Activated CD4-positive, alpha-beta T cell treated with anti-CD3 and anti-CD28 coated beads for 24 hours (primary cell): ENCODE results near the gene SPATS1.
"Not testable (repeated sequence)": the region's sequence is repeated elsewhere in the genome, so short reads cannot be mapped to it uniquely, and the experiment has no call there.

Experiments
- DNase-seq, 2 donors: peaks; one replicate each; pipeline ENCODE4 v3.0.0-alpha.2; 2020; ENCODE audit warnings: low read depth in 2 of 2

The SPATS1 gene

DNA sequence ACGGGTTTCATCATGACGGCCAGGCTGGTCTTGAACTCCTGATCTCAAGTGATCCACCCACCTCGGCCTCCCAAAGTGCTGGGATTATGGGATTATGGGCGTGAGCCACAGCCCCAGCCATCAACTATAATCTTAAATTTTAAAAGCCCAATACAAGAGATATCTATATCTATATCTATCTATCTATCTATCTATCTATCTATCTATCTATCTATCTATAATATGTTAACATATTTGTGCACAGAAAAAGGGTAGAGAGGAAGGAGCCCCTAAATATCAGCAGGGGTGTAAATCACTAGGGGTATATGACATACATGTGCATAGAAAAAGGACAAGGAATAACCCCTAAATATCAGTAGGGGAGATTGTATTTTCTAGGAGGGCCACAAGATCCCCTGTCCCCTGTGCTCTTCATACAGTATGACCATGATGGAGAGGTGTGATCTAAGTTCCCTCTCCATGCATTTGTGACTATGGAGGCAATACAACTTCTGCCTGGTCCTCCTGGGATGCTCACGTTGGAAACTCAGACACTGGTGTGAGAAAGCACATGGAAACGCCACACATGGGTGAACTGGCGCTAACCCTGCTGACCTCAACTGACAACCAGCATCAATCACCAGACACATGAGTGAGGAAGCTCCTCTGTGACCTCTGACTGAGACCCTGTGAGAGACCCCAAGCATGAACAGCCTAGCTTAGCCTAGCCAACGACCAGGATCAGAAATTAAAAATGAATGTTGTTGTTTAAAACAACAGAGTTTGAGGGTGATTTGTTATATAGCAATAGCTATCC, 1.2 kb upstream of the SPATS1 start:
- no peak for DNase-seq

DNA sequence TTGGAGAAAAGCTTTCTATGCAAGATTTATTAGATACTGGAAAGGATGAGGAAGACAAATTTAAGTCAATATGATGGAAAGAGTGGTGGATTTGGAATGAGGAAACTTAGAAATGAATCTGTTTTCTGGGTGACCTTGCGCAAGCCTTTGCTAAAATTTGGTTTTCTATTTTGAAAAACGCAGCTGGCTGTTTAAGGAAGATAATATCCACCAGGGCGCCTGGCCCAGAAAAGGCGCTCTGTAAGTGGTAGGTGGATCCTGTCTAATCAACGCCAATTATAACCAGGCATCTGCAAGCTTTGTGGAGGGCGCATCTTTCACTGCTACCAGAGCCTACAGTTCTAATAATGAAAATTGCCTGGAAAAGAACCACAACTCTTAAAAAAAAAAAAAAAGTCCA, 398 bp upstream of the SPATS1 start:
- no peak for DNase-seq

DNA sequence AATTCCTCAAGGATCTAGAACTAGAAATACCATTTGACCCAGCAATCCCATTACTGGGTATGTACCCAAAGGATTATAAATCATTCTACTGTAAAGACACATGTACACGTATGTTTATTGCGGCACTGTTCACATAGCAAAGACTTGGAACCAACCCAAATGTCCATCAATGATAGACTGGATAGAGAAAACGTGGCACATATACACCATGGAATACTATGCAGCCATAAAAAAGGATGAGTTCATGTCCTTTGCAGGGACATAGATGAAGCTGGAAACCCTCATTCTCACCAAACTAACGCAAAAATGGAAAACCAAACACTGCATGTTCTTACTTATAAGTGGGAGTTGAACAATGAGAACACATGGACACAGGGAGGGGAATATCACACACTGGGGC, 4.4 kb downstream of the SPATS1 start:
- DNase-seq, result not testable (repeated sequence)

DNA sequence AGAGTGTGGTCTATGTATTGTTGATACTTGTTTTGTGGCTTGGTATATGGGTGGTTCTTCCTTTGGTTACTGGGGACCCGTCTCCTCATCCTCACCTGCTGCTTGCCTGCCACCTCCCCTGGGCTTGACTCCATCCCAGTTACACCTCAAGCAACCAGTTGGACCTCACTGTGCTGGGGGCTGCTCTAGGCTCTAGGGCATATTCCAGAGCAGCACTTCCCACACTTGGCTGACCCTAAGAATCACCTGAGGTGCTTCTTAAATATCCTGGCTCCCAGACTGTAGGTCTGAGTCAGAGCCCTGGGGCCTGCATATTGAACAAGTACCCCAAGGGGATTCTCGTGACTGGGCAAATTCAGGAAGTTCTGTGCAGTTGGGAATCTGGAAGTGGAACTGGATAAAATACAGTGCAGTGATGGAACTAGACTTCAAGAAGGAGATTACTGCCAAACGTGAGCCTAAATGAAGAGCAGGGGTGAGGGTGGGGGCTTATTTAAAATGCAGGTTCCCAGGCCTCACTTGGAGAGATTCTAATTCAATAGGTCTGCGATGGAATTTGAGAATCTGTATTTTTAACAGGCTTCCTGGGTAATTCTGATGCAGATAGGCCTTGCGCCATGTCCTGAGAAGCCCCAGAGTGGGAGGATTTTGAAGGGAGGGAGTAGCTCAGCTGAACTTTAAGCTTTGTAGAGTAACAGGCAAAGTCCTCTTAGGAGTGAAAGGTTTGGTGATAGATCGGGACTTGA, 7.6 kb downstream of the SPATS1 start:
- DNase-seq, result no peak

DNA sequence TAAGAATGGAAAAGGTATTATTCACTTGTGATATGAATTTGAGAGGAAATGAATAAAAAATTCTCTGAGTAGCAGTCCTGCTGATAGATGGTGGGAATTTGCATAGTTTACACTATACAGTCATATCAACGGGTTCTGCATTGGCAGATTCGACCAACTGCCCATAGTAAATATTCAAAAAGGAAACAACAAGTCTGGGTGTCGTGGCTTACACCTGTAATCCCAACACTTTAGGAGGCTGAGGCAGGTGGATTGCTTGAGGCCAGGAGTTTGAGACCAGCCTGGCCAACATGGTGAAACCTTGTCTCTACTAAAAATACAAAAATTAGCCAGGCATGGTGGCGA, 8.2 kb downstream of the SPATS1 start:
- not testable (repeated sequence) for DNase-seq

DNA sequence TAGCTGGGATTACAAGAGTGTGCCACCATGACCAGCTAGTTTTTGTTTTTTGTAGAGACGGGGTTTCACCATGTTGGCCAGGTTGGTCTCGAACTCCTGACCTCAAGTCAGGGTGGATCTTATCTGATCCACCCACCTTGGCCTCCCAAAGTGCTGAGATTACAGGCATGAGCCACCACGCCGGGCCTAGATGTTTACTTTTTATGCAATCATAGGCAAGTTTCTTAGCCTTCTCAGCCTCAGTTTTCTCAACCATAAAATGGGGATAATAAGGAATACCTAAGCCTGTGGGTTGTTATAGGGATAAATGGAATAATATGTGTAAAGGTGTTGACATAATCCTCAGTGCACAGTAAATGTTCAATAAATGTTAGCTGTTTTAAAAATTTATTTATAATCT, 9.8 kb downstream of the SPATS1 start:
- no peak for DNase-seq

DNA sequence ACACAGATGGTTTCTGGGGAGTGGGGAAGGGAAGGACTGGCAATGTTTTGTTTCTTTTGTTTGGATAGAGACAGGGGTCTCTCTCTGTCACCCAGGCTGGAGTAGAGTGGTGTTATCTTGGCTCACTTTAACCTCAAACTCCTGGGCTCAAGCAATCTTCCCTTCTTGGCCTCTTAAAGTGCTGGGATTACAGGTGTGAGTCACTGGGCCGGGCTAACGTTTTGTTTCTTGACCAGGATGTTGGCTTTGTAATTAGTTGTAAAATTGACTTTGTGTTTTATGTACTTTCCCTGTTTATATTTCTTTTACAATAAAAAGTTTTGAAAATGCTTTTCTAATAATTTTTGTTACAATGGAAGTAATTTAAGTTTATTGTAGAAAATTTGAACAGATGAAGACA, 10.9 kb downstream of the SPATS1 start:
- no peak for DNase-seq

DNA sequence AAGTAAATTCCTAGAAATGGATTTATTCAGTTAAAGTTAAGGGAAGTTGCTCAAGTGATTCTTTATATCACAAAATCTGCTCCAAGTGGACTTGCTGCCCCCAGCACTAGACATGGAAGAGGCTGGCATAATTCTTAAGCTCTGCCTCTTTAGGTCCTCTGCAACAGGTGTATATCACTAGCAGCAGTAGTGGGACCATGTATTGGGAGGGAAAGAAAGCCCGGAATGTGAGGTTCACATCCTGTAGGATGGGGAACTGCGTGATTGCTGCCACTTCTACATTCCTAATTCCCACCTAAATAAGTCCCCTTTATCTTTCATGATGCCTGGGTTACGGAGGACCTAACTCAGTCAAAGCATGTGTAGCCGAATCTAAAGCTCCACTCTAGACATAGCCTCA, 13.2 kb downstream of the SPATS1 start:
- DNase-seq, result no peak

DNA sequence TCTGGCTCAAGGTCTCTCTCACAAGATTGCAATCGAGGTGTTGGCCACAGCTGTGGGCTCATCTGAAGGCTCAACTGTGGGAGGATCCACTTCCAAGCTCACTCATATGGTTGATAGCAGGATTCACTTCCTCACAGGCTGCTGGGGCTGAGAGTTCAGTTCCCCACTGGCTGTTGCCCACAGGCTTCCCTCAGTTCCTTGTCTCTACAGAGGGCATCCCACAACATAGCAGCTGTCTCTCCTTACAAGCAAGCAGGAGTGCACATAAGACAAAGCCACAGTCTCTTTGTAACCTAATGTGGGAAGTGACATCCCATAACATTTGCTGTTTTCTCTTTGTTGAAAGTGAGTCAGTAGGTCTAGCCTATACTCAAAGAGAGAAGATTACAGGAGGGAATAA, 14.0 kb downstream of the SPATS1 start:
- DNase-seq, result no peak

DNA sequence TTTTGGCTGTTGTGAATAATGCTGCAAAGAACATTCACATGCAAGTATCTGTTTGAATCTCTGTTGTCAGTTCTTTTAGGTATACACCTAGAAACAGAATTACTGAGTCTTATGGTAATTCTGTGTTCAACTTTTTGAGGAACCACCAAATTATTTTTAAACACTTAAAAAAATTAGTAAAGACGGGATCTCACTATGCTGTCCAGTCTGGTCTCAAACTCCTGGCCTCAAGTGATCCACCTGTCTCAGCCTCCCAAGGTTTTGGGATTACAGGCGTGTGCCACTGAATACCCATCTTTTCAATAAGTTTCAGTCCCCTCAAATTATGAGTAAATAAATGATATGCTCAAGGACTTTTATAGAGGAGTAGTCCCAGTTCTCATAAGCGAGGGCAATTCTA, 17.5 kb downstream of the SPATS1 start:
- DNase-seq, result no peak

DNA sequence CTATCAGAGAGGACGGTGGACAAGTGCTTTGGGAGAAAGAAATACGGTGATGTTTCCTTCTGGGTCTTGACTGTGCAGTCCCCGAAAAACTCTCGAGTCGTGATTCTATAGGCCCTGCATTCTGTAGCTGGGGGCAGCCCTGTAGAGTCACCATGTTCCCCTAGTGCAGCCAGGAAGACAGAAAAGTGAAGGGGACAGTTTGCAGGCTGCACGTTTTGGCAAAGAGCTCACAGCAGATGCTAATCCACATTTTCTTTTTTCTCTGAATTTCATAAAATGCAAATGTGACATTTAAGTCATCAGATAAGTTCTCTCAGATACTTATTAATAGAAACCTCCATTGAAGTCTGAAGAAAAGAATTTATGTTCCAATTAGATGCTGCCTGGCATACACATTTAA, 19.5 kb downstream of the SPATS1 start:
- DNase-seq, result no peak

DNA sequence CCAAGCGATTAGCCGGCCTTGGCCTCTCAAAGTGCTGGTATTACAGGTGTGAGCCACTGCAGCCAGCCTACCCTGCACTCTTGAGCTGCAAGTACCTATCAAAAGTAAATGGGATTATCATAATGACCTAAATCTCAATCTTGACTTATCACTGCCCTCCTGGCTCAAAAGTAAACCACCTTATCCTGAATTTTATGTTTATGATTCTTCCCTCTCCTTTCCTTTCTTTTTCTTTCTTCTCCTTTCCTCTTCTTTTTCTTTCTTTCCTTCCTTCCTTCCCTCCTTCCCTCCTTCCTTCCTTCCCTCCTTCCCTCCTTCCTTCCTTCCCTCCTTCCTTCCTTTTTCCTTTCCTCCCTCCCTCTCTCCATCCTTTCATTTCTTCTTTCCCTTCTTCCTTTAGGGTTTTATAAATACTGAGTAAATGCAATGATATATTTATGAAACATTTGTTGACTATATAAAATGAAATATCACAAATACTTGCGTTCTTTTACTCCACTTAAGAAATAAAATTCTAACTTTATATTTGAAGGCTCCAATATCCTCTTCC, 21.0 kb downstream of the SPATS1 start:
- DNase-seq, result no peak

DNA sequence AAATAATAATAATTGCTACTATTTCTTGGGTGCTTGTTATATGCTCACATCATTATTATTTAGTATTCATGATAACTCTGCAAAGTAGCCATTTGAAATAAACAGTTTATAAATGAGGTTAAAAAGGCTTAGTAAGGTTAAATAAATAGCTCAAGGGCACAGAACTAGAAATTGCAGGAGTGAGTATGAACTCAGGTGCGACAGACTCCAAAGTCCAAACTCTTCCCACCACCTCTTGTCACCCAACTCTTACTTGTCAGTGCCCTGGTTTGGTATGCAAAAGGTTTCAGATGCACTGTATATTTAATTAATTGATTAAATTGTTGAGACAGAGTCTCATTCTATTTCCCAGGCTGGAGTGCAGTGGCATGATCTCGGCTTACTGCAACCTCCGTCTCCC, 24.3 kb downstream of the SPATS1 start:
- no peak for DNase-seq

DNA sequence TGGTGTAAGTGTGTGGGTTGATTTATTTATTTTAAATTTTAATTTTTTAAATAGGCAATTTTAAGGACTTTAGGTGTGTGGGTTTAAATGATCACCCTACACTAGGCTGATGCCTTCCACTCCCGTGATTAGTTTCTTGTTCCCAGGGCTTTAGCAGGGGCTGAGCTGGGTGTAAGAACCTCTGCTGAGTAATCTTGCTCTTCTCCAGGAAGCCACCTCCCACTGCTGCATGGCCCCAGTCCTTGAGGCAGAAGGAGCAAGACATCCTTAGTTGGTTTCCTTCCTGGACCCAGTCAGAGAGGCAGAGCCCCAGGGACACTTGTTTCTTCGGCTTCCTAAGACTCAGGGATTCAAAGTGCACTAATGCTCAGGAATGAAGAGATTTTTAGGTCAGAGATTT, 25.2 kb downstream of the SPATS1 start:
- DNase-seq, result no peak

DNA sequence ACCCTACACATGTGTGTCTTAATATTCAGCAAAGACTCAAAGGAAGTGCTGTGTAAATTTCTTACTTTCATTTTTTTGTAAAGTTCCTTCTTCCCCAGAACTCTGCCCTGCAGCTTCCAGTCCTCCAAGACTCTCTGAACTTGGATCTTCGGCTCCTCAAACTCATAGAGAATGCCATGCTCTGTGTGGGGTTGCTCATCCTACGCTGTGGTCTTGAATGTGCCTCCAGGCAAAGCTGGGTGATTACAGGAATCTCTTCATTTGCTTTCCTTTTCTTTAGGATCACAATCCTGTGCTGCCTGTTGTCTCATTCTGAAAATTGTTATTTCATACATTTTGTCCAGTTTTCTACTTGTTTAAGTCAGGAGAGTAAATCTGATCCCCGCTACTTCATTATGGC, 30.6 kb downstream of the SPATS1 start:
- no peak for DNase-seq

DNA sequence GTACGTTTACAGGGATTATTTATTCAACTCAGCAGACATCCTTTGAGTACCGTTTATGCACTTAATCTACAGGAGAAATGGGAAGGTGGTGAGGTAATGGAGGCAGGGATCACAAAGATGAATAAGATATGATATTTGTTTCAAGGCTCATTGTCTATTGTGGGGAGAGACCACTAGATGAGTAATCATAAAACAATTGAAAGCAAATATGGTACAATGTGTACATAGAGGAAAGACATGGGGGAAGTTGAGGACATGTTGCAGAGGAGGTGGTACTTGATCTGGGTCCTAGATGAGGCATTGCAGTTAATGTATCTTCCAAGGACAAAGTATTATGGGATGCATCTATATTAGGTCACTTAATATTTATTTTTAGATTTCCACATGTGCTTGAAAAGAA, 31.3 kb downstream of the SPATS1 start:
- no peak for DNase-seq

DNA sequence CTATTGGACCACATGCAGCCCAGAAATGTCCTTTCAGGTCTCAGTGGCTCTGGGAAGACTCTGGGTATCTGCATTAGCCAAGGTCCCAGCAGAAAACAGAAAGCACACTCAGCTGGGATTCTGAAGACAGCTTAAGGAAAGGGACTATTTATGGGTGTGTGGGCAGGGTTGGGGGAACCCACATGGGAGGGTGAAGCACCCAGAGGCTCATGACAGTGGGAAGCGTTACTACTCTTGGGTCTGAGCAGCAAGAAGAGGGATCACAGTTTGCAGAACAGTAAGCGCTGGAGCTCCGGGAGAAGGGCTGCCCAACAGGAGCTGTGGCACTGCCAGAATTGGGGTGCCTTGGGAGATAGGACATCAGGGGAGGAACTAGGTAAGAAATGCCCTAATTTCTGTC, 32.6 kb downstream of the SPATS1 start:
- DNase-seq, result no peak

DNA sequence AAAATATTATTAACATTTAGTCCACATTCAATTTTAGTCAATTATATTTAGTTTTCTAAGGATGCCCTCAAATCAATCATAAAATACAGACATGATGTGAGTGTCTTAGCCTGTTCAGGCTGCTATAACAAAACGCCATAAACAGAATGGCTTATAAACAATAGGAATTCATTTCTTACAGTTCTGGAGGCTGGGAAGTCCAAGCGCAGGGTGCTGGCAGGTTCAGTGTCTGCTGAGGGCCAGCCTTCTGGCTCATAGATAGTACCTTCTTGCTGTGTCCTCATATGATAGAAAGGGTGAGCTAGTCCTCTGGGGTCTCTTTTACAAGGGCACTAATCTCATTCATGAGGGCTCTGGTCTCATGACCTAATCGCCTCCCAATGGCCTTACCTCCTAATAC, 35.0 kb downstream of the SPATS1 start:
- no peak for DNase-seq

DNA sequence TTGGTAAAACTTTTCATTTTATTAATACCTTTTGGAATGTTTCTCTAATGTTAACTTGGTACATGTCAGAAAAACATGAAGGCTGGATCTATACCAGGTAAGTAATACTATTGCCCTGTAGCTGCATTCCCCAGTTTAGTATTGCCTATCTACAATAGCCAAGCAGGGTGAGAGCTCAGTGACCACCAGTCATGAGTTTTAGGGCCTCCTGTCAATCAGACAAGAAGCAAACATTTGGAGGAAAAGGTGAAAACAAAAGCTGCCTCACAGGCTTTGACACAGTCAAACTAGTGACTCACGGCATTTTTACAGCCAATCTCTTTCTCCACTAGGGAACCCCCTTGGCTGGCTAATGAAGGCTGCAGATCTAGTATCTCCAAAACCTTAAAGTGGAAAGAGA, 35.5 kb downstream of the SPATS1 start:
- DNase-seq, result no peak

DNA sequence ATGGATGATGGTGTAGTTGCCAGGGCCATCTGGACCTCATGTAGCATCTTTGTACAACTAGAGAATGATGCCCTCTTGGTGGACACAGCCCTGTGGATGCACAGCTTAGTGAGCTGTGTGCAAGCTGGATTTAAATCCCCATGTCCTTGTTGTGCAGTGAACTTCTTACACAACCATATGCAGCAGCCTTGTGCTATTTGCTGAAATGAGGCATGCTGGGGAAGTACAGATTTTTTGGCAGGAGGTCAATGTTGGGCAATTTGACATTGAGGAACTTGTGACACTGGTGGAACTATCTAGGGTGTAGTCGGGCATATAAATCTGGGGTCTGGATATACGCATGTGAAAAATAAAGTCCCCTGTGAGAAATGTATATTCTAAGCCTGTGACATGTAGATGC, 39.3 kb downstream of the SPATS1 start:
- DNase-seq, result no peak

DNA sequence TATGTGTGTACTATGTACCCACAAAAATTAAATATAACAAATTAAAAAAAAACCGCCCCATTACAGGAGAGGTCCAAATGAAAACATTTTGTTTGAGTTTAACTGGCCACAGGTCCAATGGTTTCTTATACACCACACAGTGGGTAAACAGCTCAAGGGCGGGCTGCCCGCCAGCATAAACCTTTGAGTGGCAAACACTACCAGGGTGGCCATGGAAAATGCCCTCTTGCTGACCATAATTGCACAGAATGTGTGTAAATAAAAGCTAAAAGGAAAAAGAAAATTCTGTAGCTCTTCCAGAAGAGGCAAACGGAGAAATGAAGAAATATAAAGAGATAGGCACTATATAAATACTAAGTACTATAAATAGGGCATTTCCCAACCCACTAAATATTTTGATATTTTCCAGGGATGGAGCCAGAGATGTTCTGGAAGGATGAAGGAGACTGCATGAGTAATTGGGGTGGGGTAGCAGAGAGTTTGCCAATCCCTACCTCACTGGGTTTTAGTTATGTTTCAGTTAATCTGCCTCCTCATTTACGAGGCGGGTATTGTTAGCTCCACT, 44.0 kb downstream of the SPATS1 start:
- no peak for DNase-seq

DNA sequence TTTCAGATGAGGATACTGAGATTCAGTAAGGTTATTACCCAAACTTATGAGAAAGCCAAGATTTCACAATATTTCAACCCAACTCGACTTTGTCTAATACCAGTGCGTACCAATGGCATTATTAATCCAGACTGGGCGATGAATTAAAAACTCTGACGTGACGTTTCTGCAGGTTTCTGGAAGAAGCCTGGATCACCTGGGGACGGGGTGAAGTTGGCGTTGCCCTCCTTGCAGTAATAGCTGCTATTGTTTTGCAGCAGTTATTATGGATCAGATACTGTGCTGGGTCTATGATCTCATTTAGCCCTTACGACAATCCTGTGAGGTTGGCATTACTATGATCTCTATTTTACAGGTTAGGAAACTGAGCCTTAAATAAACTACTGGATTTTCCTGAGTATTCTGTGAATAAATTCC, 44.5 kb downstream of the SPATS1 start:
- no peak for DNase-seq
